GM23338 (cell line): ENCODE results near the gene ATAD2B. TPM values are rescaled to one million over a fixed set of nuclear protein-coding genes. Genes with fewer than 3 reads are reported as not detected.
"Not testable (repeated sequence)": the region's sequence is repeated elsewhere in the genome, so short reads cannot be mapped to it uniquely, and the experiment has no call there.

Experiments
- ATAC-seq: fragments of 200-7000 bp; cut with Tn5 transposase; 3 replicates; pipeline ENCODE4 v1.9.1; 2020
- DNase-seq: peaks from one replicate; pipeline ENCODE4 v3.0.0-alpha.2; 2015; ENCODE audit warnings: low spot score
- H2AFZ ChIP-seq: fragments of 200-600 bp; sonication (generic); 2 replicates; pipeline ENCODE4 v1.8.0; 2016; ENCODE audit warnings: antibody characterized with exemption, mild to moderate bottlenecking, moderate library complexity
- H3F3A ChIP-seq: fragments of 200-600 bp; sonication (generic); replicated peaks from 2 replicates; pipeline ENCODE4 v1.8.0; 2017; ENCODE audit warnings: antibody characterized with exemption, mixed run types, low read depth
- H3K27ac ChIP-seq: fragments of 200-600 bp; sonication (generic); 2 replicates; pipeline ENCODE4 v1.6.1; 2016; ENCODE audit warnings: low read depth
- H3K27me3 ChIP-seq: fragments of 200-600 bp; sonication (generic); 2 replicates; pipeline ENCODE4 v1.8.0; 2016; ENCODE audit warnings: mild to moderate bottlenecking, mixed run types, moderate library complexity; ENCODE audit not compliant: insufficient read depth
- H3K36me3 ChIP-seq: fragments of 200-600 bp; sonication (generic); 2 replicates; pipeline ENCODE4 v1.8.0; 2016; ENCODE audit warnings: mild to moderate bottlenecking; ENCODE audit not compliant: insufficient read depth
- H3K4me1 ChIP-seq: fragments of 200-600 bp; sonication (generic); 2 replicates; pipeline ENCODE4 v1.8.0; 2016; ENCODE audit warnings: mild to moderate bottlenecking, moderate library complexity; ENCODE audit not compliant: insufficient read depth
- H3K4me2 ChIP-seq: fragments of 200-600 bp; sonication (generic); 2 replicates; pipeline ENCODE4 v1.7.1; 2017; ENCODE audit warnings: mixed run types
- H3K4me3 ChIP-seq: fragments of 200-600 bp; sonication (generic); 2 replicates; pipeline ENCODE4 v1.6.1; 2016; ENCODE audit warnings: mixed run types
- H3K79me2 ChIP-seq: fragments of 200-600 bp; sonication (generic); replicated peaks from 2 replicates; pipeline ENCODE4 v1.8.0; 2017; ENCODE audit warnings: mild to moderate bottlenecking; ENCODE audit not compliant: insufficient read depth
- H3K9me2 ChIP-seq: fragments of 200-600 bp; sonication (generic); 2 replicates; pipeline ENCODE4 v1.8.0; 2017; ENCODE audit not compliant: insufficient read depth
- H4K20me1 ChIP-seq: fragments of 200-600 bp; sonication (generic); replicated peaks from 2 replicates; pipeline ENCODE4 v1.8.0; 2017; ENCODE audit warnings: mild to moderate bottlenecking; ENCODE audit not compliant: insufficient read depth
- H3K27ac Mint-ChIP-seq: 2 replicates; pipeline ENCODE4 v1.8.0; 2020; ENCODE audit warnings: inconsistent platforms, mild to moderate bottlenecking, moderate library complexity, mixed read lengths
- H3K27me3 Mint-ChIP-seq: 3 replicates; pipeline ENCODE4 v1.8.0; 2022; ENCODE audit warnings: low read depth, mild to moderate bottlenecking, moderate library complexity, mixed read lengths, inconsistent platforms; ENCODE audit not compliant: insufficient read depth, poor library complexity
- H3K36me3 Mint-ChIP-seq: 3 replicates; pipeline ENCODE4 v1.8.0; 2021; ENCODE audit warnings: low read depth, mild to moderate bottlenecking, inconsistent platforms, moderate library complexity, mixed read lengths
- H3K4me1 Mint-ChIP-seq: 3 replicates; pipeline ENCODE4 v1.8.0; 2020; ENCODE audit warnings: mild to moderate bottlenecking, inconsistent platforms, mixed read lengths
- H3K4me3 Mint-ChIP-seq: 3 replicates; pipeline ENCODE4 v1.8.0; 2021; ENCODE audit warnings: moderate library complexity, mild to moderate bottlenecking, inconsistent platforms, mixed read lengths
- H3K9me3 Mint-ChIP-seq: 3 replicates; pipeline ENCODE4 v1.8.0; 2020; ENCODE audit warnings: moderate library complexity, mild to moderate bottlenecking, inconsistent platforms, mixed read lengths
- EZH2 ChIP-seq: fragments of 200-600 bp; sonication (generic); IDR thresholded peaks from one replicate; pipeline ENCODE4 v1.8.0; 2017; ENCODE audit warnings: antibody characterized with exemption, mild to moderate bottlenecking, low read depth; ENCODE audit not compliant: unreplicated experiment
- polyA plus RNA-seq: library from polyadenylated mRNA; unstranded; fragments of >200 nt; fragmentation: Nextera tagmentation; extraction: Ambion mirVana; gene quantifications from 2 replicates; pipeline ENCODE4 v1.2.1, GENCODE V29; 2016
- total RNA-seq: library from RNA; depleted of rRNA; stranded (reverse); fragments of >200 nt; shearing (Covaris generic); gene quantifications from 2 replicates; pipeline ENCODE4 v1.2.3, GENCODE V29; 2014
- TF ChIP-seq, protein P1 (sequence below): IDR thresholded peaks from 2 replicates; pipeline ENCODE4 v1.6.1; 2016; ENCODE audit warnings: antibody characterized with exemption
- TF ChIP-seq, protein P2 (sequence below), 2 experiments: fragments of 200-600 bp in 1 of 2; sonication (generic) in 1 of 2; conservative IDR thresholded peaks; 2 replicates each; pipeline versions ENCODE4 v1.5.1 to v1.6.1; 2016 to 2017; ENCODE audit warnings: antibody characterized with exemption in 2 of 2, low read depth in 2 of 2, mild to moderate bottlenecking in 2 of 2, moderate library complexity in 1 of 2

The ATAD2B gene
- total and polyA plus RNA-seq, 2 experiments from 2014 or later = 12.4 to 19.3 TPM

DNA sequence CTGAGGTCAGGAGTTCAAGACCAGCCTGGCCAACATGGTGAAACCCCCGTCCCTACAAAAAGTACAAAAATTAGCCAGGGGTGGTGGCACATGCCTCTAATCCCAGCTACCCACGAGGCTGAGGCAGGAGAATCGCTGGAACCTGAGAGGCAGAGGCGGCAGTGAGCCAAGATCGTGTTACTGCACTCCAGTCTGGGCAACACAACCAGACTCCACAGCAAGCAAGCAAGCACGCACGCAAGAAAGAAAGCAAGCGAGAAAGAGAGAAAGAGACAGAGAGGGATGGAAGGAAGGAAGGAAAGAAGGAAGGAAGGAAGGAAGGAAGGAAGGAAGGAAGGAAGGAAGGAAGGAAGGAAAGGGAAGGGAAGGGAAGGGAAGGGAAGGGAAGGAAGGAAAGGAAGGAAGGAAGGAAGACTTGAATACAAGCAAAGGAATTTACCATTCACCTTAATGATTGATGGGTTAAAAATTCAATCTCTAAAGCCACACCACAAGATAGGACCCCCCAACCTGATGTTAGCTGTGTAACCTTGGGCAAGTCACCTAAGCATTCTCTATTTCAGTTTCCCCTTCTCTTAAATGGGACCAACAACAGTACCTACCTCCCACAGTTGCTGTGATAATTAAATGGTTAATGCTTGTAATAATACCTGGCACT lies 181.7 kb downstream of the ATAD2B start:
- ATAC-seq = no peak
- DNase-seq = no peak
- H3F3A ChIP-seq = no peaks in the 10 kb centered on the region
- no peaks in the 10 kb centered on the region for H3K27me3 ChIP-seq
- H3K36me3 ChIP-seq = no peaks in the 10 kb centered on the region; the same call in 1 of the 2 replicates
- Mint-ChIP-seq H3K4me1 (peaks cover 9% of the 10 kb centered on the region), H3K9me3 (peaks cover 3% of the 10 kb centered on the region; the same call in 2 of the 3 replicates), H3K4me3 (no peak overlapping the region), H3K27ac (no peak overlapping the region), H3K36me3 (peaks cover 12% of the 10 kb centered on the region), H3K27me3 (no peaks in the 10 kb centered on the region)
- no peak overlapping the region for H2AFZ ChIP-seq
- no peak overlapping the region for H3K4me3 ChIP-seq
- no peaks in the 10 kb centered on the region for H3K79me2 ChIP-seq
- TF ChIP-seq EZH2 = no peak
- H3K9me2 ChIP-seq = no peaks in the 10 kb centered on the region
- 0 out of 2 replicates have a peak, but pooled peaks cover 4% of the 10 kb centered on the region for H4K20me1 ChIP-seq
- H3K4me1 ChIP-seq = 0 out of 2 replicates have a peak, but pooled peaks cover 5% of the 10 kb centered on the region
- no peak overlapping the region for H3K4me2 ChIP-seq
- H3K27ac ChIP-seq = no peak overlapping the region

DNA sequence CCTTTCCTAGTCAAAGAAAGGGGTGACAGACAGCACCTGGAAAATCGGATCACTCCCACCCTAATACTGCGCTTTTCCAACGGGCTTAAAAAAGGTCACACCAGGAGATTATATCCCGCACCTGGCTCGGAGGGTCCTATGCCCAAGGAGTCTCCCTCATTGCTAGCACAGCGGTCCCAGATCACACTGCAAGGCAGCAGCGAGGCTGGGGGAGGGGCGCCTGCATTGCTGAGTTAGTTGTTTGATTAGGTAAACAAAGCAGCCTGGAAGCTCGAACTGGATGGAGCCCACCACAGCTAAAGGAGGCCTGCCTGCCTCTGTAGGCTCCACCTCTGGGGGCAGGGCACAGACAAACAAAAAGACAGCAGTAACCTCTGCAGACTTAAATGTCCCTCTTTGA lies 190.1 kb downstream of the ATAD2B start:
- H3K4me1 Mint-ChIP-seq, H3K27me3 Mint-ChIP-seq, H3K4me3 Mint-ChIP-seq, H3K27ac Mint-ChIP-seq, H3K36me3 ChIP-seq, H3K9me2 ChIP-seq, H4K20me1 ChIP-seq, H3K4me2 ChIP-seq, DNase-seq, H3F3A ChIP-seq, H3K4me1 ChIP-seq, H3K79me2 ChIP-seq, H3K4me3 ChIP-seq, H2AFZ ChIP-seq, H3K27ac ChIP-seq, H3K27me3 ChIP-seq, ATAC-seq: not testable (repeated sequence)
- Mint-ChIP-seq H3K9me3 (peaks cover 30% of the 10 kb centered on the region), H3K36me3 (peaks cover 32% of the 10 kb centered on the region)

DNA sequence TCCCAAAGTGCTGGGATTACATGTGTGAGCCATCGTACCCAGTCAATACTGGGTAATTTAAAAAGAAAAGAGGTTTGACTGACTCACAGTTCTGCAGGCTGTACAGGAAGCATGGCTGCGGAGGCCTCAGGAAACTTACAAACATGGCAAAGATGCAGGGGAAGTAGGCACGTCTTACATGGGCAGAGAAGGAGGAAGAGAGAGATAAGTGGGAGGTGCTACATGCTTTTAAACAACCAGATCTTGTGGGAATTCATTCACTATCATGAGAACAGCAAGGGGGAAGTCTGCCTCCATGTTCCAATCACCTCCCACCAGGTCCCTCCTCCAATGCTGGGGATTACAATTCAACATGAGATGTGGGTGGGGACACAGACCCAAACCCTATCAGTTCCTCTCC lies 192.5 kb downstream of the ATAD2B start:
- no peak for TF ChIP-seq EZH2
- TF ChIP-seq, protein P1, sequence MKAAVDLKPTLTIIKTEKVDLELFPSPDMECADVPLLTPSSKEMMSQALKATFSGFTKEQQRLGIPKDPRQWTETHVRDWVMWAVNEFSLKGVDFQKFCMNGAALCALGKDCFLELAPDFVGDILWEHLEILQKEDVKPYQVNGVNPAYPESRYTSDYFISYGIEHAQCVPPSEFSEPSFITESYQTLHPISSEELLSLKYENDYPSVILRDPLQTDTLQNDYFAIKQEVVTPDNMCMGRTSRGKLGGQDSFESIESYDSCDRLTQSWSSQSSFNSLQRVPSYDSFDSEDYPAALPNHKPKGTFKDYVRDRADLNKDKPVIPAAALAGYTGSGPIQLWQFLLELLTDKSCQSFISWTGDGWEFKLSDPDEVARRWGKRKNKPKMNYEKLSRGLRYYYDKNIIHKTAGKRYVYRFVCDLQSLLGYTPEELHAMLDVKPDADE = no peak
- TF ChIP-seq, protein P2, sequence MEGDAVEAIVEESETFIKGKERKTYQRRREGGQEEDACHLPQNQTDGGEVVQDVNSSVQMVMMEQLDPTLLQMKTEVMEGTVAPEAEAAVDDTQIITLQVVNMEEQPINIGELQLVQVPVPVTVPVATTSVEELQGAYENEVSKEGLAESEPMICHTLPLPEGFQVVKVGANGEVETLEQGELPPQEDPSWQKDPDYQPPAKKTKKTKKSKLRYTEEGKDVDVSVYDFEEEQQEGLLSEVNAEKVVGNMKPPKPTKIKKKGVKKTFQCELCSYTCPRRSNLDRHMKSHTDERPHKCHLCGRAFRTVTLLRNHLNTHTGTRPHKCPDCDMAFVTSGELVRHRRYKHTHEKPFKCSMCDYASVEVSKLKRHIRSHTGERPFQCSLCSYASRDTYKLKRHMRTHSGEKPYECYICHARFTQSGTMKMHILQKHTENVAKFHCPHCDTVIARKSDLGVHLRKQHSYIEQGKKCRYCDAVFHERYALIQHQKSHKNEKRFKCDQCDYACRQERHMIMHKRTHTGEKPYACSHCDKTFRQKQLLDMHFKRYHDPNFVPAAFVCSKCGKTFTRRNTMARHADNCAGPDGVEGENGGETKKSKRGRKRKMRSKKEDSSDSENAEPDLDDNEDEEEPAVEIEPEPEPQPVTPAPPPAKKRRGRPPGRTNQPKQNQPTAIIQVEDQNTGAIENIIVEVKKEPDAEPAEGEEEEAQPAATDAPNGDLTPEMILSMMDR (conservative IDR thresholded peaks at IDR 0.05; ENCODE audit: low read depth in 2 of 2) = no peak
- Histone ChIP-seq H3K4me3 (no peak overlapping the region), H3K27ac (no peak overlapping the region), H2AFZ (no peak overlapping the region), H3K79me2 (no peaks in the 10 kb centered on the region), H3F3A (no peaks in the 10 kb centered on the region), H3K36me3 (no peaks in the 10 kb centered on the region; the same call in 1 of the 2 replicates), H4K20me1 (no peaks in the 10 kb centered on the region), H3K27me3 (no peaks in the 10 kb centered on the region), H3K4me2 (no peak overlapping the region), H3K9me2 (no peaks in the 10 kb centered on the region), H3K4me1 (no peaks in the 10 kb centered on the region)
- no peak for DNase-seq
- no peak for ATAC-seq
- Mint-ChIP-seq H3K4me1 (peaks cover 6% of the 10 kb centered on the region; the same call in 2 of the 3 replicates), H3K9me3 (peaks cover 27% of the 10 kb centered on the region), H3K27ac (no peak overlapping the region), H3K36me3 (peaks cover 28% of the 10 kb centered on the region), H3K27me3 (peaks cover 1% of the 10 kb centered on the region), H3K4me3 (no peak overlapping the region)

DNA sequence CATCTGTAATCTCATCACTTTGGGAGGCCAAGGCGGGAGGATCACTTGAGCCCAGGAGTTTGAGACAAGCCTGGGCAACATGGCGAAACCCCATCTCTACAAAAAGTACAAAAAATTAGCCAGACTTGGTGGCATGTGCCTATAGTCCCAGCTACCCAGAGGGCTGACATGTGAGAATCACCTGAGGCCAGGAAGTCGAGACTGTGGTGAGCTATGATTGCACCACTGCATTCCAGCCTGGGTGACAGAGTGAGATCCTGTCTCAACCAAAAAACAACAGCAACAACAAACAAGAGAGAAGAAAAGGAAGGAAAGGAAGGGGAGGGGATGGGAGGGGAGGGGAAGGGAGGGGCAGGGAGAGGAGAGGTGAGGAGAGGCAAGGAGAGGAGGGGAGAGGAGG lies 203.9 kb downstream of the ATAD2B start:
- not testable (repeated sequence) for H3K4me3 ChIP-seq, H2AFZ ChIP-seq, H3K27ac Mint-ChIP-seq, H3K4me1 Mint-ChIP-seq, DNase-seq, H3F3A ChIP-seq, H3K4me1 ChIP-seq, H3K9me2 ChIP-seq, H3K27ac ChIP-seq, ATAC-seq, H3K27me3 Mint-ChIP-seq, H3K4me3 Mint-ChIP-seq, H3K27me3 ChIP-seq, H4K20me1 ChIP-seq, H3K36me3 ChIP-seq, H3K4me2 ChIP-seq, H3K79me2 ChIP-seq
- Mint-ChIP-seq H3K36me3 (peaks cover 15% of the 10 kb centered on the region), H3K9me3 (peaks cover 11% of the 10 kb centered on the region; the same call in 2 of the 3 replicates)
